Measurements from ENCODE around the gene SYAP1. TPM values are rescaled to one million over a fixed set of nuclear protein-coding genes. Genes with fewer than 3 reads are reported as not detected.

SYAP1 gene, protein sequence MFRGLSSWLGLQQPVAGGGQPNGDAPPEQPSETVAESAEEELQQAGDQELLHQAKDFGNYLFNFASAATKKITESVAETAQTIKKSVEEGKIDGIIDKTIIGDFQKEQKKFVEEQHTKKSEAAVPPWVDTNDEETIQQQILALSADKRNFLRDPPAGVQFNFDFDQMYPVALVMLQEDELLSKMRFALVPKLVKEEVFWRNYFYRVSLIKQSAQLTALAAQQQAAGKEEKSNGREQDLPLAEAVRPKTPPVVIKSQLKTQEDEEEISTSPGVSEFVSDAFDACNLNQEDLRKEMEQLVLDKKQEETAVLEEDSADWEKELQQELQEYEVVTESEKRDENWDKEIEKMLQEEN
- 48.8 and 49.8 TPM in 2 replicates for total RNA-seq (2014; rRNA removed; shearing (Covaris generic))

DNA sequence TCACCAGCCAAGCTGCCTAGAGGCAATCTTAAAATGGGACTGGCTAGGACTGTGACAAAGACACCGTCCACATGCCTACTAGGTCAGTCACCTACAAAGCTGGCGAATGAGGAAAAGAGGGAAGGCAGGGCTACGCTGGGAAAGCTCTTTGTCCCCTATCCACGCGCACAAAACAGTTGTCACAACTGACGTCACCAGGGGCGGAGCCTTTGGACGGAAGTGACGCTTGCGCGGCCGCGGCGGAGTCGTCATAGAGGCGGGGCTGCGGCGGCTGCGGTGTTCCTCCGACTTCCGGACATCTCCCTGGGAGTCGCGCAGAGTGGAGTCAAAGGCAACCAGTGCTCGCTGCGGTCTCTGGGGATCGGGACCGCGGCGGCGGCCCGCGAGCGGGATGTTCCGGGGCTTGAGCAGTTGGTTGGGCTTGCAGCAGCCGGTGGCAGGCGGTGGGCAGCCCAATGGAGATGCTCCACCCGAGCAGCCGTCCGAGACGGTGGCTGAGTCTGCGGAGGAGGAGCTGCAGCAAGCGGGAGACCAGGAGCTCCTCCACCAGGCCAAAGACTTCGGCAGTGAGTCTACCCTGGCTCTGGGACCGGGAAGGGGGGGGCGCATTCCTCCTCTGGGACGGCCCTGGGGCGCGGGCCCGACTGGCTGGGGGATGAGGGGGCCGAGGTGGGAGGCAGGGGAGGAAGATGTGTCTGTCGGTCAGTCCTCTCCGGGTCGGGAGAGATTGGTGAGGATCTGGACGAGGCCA, at the start of gene SYAP1:
SYAP1 (plus strand) TSS at position 279 of the 751 bp plus-strand sequence; CDS start at position 392, 113 bp downstream.
- no peaks in the 10 kb centered on the region for H3K27me3 ChIP-seq
- peak within 1 kb of the TSS; percentile 82 for H3K4me3 ChIP-seq
- H3K27ac ChIP-seq, result peak within 1 kb of the TSS; percentile 92
- H3K36me3 ChIP-seq, result no peaks in the 10 kb centered on the region
- H3K4me1 ChIP-seq, result no peaks in the 10 kb centered on the region
- no peaks in the 10 kb centered on the region for H3K9me3 ChIP-seq (replicated peaks)
- peak; percentile 98 to 99 for DNase-seq

DNA sequence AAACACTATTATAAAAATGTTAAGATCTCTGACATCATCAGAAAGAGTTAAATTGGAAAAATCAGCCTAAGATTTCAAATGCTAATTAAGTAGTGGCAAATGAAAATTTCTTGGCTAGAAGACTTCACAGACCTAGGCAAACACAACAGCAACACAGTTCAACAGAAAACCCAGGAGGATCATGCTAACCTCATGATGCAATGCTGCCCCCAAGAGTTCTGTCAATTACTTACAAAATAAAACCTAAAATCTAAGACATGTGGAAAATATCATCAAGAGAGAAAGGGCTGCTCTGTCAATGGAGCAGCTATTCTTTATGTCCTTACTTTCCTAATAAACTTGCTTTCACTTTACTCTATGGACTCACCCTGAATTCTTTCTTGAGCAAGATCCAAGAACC, 48.4 kb upstream of the SYAP1 start:
- peaks cover 3% of the 10 kb centered on the region; the same call in 1 of the 2 replicates for H3K4me1 ChIP-seq
- H3K27me3 ChIP-seq, result no peaks in the 10 kb centered on the region
- peaks cover 20% of the 10 kb centered on the region for H3K36me3 ChIP-seq
- H3K4me3 ChIP-seq, result no peak overlapping the region
- no peak overlapping the region for H3K27ac ChIP-seq
- peak; percentile 14 to 56 for DNase-seq
- no peaks in the 10 kb centered on the region for H3K9me3 ChIP-seq (replicated peaks)

DNA sequence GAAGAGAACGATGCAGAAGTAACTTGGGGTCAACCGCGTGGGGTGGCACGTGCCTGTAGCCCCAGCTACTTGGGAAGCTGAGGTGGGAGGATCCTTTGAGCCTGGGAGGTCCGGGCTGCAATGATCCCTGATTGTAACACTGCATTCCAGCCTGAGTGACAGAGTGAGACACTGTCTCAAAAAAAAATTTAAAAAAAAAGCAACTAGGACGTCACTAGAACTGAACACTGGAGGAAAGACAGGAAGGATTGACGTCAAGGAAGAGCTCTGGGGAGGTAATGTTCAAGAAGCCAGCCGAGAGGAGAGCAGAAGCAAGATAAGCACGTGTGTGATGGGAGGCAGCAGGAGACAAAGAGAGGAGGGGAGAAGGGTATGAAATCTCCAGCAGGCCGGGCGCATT, 40.7 kb upstream of the SYAP1 start:
- DNase-seq, result no peak
- Histone ChIP-seq H3K4me1 (no peaks in the 10 kb centered on the region), H3K27me3 (no peaks in the 10 kb centered on the region), H3K9me3 (replicated peaks) (no peaks in the 10 kb centered on the region), H3K27ac (no peak overlapping the region), H3K36me3 (peaks cover 32% of the 10 kb centered on the region), H3K4me3 (no peak overlapping the region)

DNA sequence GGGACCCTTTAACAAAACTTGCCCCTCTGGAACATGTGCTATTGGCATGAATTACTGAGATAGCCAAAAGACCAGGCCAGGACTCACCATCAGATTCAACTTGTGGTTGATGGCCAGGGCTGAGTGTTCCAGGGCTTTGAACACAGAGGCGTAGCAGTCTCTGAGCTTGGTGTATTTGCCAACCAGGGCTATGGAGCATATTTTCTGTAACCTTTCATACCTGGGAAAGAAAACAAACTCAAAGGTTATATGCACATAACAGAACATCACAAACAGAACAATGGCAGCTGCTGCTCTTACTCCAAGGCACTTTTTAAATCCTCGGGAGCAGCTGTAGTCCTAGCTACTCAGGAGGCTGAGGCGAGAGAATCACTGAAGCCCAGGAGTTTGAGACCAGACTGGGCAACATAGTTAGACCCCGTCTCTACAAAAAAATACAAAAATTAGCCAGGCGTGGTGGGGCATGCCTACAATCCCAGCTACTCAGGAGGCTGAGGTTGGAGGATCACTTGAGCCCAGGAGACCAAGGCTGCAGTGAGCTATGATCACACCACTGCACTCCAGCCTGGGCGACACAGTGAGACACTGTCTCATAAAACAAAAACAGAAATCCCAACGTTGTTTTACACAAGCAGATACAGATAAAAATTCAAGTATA, 36.3 kb upstream of the SYAP1 start:
- H3K4me1 ChIP-seq, result no peaks in the 10 kb centered on the region
- no peak overlapping the region for H3K4me3 ChIP-seq
- H3K27me3 ChIP-seq, result no peaks in the 10 kb centered on the region
- no peak for DNase-seq
- H3K36me3 ChIP-seq, result peaks cover 12% of the 10 kb centered on the region
- no peaks in the 10 kb centered on the region for H3K9me3 ChIP-seq (replicated peaks)
- no peak overlapping the region for H3K27ac ChIP-seq

DNA sequence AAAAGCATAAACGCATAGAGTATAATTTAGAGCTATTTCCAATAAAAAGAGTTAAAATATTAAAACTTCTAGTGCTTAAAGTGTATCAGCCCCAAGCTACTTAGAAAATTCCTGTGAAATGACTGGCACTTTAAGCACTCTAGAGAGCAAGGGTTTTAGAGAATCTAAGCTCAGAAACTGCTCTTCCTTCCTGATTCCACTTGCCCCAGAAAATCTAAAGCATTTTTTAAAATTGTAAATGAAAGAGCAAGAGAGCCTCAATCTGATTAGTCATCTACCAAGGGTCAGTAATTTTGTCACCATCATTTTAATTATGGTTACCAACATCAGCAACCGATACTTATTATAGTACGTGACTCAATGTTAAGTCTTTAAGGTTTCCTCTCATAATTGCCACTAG, 31.9 kb upstream of the SYAP1 start:
- no peak for DNase-seq
- Histone ChIP-seq H3K4me1 (no peaks in the 10 kb centered on the region), H3K9me3 (replicated peaks) (no peaks in the 10 kb centered on the region), H3K4me3 (no peak overlapping the region), H3K36me3 (peaks cover 18% of the 10 kb centered on the region), H3K27me3 (no peaks in the 10 kb centered on the region), H3K27ac (no peak overlapping the region)

DNA sequence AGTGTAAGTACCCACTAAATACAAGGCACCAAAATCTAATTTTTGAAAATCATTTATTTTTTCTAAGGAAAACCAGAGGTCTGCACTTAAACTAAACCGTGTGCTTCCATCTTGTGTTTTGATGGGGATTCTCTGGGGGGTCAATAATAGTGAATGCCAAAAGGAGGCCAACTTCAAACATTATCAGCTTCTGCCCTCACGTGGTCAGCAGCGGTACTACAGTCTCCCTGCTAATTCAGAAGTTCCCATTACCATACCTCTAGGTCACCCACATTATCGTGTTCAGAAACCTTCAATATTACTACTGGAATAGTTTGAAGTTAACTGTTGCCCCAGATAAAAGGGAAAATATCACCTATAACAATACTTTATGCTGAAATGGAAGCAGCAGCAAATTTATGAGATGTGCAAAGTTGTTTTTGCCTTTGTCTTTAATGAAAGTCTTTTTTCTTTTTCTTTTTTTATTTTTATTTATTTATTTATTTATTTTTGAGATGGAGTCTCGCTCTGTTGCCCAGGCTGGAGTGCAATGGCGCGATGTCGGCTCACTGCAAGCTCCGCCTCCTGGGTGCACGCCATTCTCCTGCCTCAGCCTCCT, 24.2 kb upstream of the SYAP1 start:
- DNase-seq, result peak; percentile 48 to 79
- Histone ChIP-seq H3K27ac (no peak overlapping the region), H3K27me3 (no peaks in the 10 kb centered on the region), H3K4me3 (no peak overlapping the region), H3K36me3 (peaks cover 28% of the 10 kb centered on the region), H3K9me3 (replicated peaks) (no peaks in the 10 kb centered on the region), H3K4me1 (no peaks in the 10 kb centered on the region)

DNA sequence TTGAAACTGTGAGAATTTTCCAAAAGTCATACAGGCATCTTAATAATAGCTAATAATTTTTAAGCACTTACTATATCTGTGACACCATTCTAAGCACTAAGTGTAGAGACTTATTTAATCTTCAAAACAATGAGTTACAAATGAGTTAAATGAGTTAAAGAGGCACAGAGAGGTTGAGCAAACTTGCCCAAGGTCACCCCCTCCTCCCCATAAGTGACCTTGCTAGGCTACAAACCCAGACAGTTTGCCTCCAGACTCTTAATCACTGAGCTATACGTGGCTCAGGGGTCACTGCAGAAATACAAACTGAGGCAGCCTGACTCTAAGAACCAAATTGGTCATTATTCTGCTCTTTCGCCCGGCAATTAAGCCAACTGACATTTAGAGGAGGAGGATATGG, 22.5 kb upstream of the SYAP1 start:
- no peak for DNase-seq
- Histone ChIP-seq H3K9me3 (replicated peaks) (no peaks in the 10 kb centered on the region), H3K4me3 (no peak overlapping the region), H3K36me3 (peaks cover 29% of the 10 kb centered on the region), H3K27me3 (no peaks in the 10 kb centered on the region), H3K4me1 (no peaks in the 10 kb centered on the region), H3K27ac (no peak overlapping the region)

DNA sequence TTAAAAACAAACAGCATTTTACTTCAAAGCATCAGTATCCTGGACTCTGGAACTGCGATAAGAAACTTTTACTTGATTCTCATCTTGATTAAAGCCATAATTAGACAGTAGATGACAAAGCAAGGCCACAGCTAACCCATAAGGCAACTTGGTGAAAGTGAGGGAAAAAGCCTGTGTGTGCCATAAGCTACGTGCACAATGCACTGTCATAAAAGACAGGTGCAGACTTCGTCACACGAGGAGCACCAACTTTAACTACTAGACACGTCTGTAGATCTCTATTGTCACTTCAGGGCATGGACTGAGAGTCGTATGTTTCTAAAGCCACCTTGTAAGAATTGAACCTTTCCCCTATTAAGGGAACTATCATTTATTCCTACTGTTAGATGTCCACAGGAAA, 20.0 kb upstream of the SYAP1 start:
- H3K4me1 ChIP-seq, result no peaks in the 10 kb centered on the region
- DNase-seq, result no peak
- H3K9me3 ChIP-seq (replicated peaks), result no peaks in the 10 kb centered on the region
- H3K36me3 ChIP-seq, result peaks cover 24% of the 10 kb centered on the region
- no peak overlapping the region for H3K4me3 ChIP-seq
- no peaks in the 10 kb centered on the region for H3K27me3 ChIP-seq
- H3K27ac ChIP-seq, result no peak overlapping the region

DNA sequence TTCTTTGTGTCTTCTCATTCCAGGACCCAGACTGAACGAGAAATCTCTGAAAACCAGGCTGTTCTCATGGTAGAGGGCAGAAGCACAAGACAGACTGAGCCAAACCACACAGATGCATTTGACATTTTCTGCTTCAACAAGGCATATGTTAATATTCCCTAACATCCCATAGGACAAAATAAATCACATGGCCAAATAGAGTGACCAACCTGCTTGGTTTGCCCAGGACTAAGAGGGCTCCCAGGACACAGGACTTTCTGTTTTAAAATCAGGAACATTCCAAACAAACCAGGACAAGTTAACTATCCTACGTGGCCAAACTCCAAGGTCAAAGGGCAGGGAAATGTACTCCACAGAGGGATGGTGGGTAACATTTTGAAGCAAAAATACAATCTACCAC, 18.7 kb upstream of the SYAP1 start:
- no peaks in the 10 kb centered on the region for H3K4me1 ChIP-seq
- DNase-seq, result no peak
- H3K4me3 ChIP-seq, result no peak overlapping the region
- H3K27ac ChIP-seq, result no peak overlapping the region
- no peaks in the 10 kb centered on the region for H3K27me3 ChIP-seq
- H3K36me3 ChIP-seq, result peaks cover 18% of the 10 kb centered on the region
- H3K9me3 ChIP-seq (replicated peaks), result no peaks in the 10 kb centered on the region

DNA sequence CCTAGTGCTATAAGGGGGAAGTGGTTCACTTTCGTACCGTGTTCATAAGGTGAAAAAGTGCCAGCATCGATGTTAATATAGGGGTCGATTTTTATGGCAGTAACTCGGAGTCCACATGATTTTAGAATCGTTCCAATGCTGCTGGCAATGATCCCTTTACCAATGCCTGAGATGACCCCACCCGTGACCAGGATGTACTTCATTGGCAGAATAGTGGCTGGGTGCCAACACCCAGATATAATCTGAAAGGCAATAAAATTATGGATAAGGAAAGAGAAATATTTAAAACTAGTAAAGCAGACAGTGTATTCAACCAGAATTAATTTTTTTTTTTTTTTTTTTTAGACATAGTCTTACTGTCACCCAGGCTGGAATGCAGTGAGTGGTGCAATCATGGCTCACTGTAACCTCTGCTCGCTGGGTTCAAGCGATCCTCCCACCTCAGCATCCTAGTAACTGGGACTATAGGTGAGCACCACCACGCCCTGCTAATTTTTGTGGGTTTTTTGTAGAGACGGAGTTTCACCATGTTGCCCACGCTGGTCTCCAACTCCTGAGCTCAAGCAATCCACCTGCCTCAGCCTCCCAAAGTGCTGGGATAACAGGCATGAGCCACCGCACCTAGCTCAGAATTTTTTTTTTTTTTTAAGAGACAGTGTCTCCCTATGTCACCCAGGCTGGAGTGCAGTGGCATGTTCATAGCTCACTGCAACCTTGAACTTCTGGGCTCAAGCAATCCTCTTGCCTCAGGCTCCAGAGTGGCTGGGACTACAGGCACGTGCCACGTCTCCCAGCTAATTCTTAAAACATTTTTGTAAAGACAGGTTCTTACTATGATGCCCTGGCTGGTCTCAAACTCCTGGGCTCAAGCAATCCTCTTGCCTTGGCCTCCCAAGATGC, 16.5 kb upstream of the SYAP1 start:
- Histone ChIP-seq H3K4me1 (no peaks in the 10 kb centered on the region), H3K9me3 (replicated peaks) (no peaks in the 10 kb centered on the region), H3K4me3 (no peak overlapping the region)

DNA sequence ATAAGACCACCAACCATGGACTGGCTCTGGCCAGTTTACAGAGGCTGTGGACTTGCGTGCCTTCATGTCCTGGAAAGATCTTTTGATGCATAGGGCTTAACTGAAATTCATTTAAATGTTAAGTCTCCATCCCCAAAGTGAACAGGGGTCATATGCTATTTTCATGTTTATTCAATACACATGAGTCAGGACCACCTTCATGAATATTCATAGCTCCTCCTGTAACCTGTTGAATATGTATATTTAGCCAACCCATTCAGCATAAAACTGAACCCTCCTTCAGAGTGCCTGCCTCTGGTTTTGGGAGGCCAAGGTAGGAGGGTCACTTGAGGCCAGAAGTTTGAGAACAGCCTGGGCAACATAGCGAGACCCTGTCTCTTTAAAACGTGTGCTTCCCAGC, 14.0 kb upstream of the SYAP1 start:
- Histone ChIP-seq H3K9me3 (replicated peaks) (no peaks in the 10 kb centered on the region), H3K27me3 (no peaks in the 10 kb centered on the region), H3K27ac (no peak overlapping the region), H3K4me1 (no peaks in the 10 kb centered on the region), H3K4me3 (no peak overlapping the region), H3K36me3 (peaks cover 12% of the 10 kb centered on the region; the same call in 1 of the 2 replicates)
- DNase-seq, result no peak

More for the DNA sequence above, 16.5 kb upstream of the SYAP1 start:
- Histone ChIP-seq H3K36me3 (peaks cover 20% of the 10 kb centered on the region), H3K27ac (no peak overlapping the region), H3K27me3 (no peaks in the 10 kb centered on the region)
- no peak for DNase-seq

DNA sequence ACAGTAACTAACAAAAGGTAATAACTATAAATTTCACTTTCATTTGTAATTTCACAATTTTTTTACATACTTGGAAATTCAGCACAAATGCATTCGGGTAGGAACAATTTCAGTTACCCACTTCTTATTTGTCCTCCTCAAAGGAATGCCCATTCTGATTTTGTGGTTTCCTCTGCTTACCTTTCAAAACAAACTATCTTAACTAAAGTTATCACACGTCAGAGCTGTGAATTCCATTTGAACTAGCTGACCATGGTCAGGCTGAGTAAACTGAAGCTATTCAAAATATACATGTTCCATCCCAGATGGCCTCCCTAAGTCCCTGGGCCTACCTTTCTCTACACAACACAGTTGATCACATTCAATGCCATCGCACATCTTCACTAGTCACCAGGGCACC, 11.4 kb upstream of the SYAP1 start:
- H3K9me3 ChIP-seq (replicated peaks), result no peaks in the 10 kb centered on the region
- H3K27me3 ChIP-seq, result no peaks in the 10 kb centered on the region
- DNase-seq, result no peak
- H3K36me3 ChIP-seq, result peaks cover 7% of the 10 kb centered on the region; the same call in 1 of the 2 replicates
- H3K27ac ChIP-seq, result no peak overlapping the region
- H3K4me3 ChIP-seq, result no peak overlapping the region
- H3K4me1 ChIP-seq, result no peaks in the 10 kb centered on the region

DNA sequence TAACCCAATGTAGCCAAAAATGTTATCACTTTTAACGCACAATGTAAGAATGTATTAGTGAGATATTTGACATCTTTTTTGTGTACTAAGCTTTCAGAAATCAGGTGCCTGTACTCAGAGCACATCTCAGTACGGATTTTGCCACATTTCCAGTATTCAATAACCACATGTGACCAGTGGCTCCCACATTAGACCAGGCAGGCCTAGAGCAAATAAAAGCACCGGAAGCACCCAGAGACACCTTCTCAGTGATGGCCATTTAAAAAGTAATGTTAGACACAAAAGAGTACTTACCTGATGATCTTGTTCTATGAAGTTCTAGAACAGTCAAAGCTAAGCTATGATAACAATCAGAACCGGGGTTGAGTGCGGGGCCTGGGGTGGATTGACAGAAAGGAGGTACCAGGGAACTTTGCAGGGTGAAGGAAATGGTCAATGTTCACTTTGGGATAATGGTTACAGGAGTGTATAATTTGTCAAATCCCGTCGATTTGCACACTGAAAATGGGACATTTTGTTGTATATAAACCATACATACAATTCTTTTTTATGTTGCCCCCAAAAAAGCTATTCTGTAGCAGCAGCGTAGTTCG, 8.1 kb upstream of the SYAP1 start:
- no peaks in the 10 kb centered on the region for H3K27me3 ChIP-seq
- H3K4me3 ChIP-seq, result peak overlapping the region; percentile 97
- no peaks in the 10 kb centered on the region for H3K9me3 ChIP-seq (replicated peaks)
- DNase-seq, result peak in 1 of 2 experiments; percentile 10
- H3K4me1 ChIP-seq, result no peaks in the 10 kb centered on the region
- H3K27ac ChIP-seq, result peak overlapping the region; percentile 68
- peaks cover 7% of the 10 kb centered on the region; the same call in 1 of the 2 replicates for H3K36me3 ChIP-seq

Measured in SJCRH30 (cell line).